Central memory CD8-positive, alpha-beta T cell (primary cell): ENCODE data around the gene SETD3.

Experiments
- ATAC-seq: fragments of 150-1000 bp; cut with Tn5 transposase; replicated peaks from 2 replicates; pipeline ENCODE4 v1.10.0; 2022; ENCODE audit warnings: mild to moderate bottlenecking, moderate FRiP score, moderate number of reproducible peaks; ENCODE audit not compliant: poor library complexity, severe bottlenecking; ENCODE audit errors: extremely low read depth
- DNase-seq, 2 donors: peaks; one replicate each; pipeline ENCODE4 v3.0.0; 2021; ENCODE audit warnings: low spot score in 2 of 2
- H3K27ac Mint-ChIP-seq: one replicate; pipeline ENCODE4 v1.8.0; 2022; ENCODE audit warnings: low read depth, mild to moderate bottlenecking, moderate library complexity, mixed read lengths
- H3K27me3 Mint-ChIP-seq: one replicate; pipeline ENCODE4 v1.8.0; 2022; ENCODE audit warnings: mixed read lengths
- H3K36me3 Mint-ChIP-seq: one replicate; pipeline ENCODE4 v1.8.0; 2022; ENCODE audit warnings: mild to moderate bottlenecking, moderate library complexity, mixed read lengths; ENCODE audit not compliant: insufficient read depth
- H3K4me1 Mint-ChIP-seq: one replicate; pipeline ENCODE4 v1.8.0; 2022; ENCODE audit warnings: mixed read lengths
- H3K4me3 Mint-ChIP-seq: one replicate; pipeline ENCODE4 v1.8.0; 2022; ENCODE audit warnings: mild to moderate bottlenecking, moderate library complexity, mixed read lengths
- H3K9me3 Mint-ChIP-seq: one replicate; pipeline ENCODE4 v1.8.0; 2022; ENCODE audit warnings: mixed read lengths

SETD3 gene

DNA sequence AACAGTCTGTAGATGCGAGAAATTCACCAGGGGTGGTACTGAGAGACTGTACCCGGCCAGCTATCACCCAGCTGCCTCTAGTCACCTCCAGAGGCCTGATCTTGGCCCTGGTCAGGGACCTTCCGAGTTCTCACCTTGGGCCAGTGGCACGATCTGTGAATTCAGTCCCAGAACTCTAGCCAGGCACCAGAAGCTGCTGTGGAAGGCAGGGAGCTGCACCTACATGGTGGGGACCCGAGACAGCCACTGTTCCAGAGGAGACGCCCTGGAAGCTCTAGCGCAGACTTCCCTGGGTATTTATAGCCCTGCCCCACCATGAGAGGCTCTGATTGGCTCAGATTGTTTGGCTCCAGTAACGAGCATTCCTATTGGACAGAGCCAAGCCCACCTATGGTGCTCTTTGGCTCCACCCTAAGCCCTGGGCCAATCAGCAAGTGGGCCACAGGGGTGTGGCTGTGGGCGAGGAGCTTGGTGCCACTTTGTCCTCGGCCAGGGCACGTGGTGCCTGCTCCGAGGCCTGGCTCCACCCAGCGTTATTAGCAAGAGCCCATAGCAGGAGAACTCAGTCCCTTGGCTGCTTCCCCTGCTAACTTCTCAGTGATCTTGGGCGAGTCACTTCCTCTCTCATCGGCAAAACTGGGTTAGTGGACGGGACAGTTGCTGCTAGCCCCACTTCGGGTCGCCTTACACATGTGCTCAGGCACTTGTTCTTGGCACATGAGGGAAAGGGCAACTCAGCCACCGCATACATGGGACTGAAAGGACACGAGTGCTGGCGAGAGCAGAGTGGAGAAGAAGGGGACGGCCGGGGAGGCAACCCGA, 119.7 kb downstream of the SETD3 start:
- Mint-ChIP-seq H3K27ac (no peak overlapping the region), H3K9me3 (no peaks in the 10 kb centered on the region), H3K4me3 (no peak overlapping the region), H3K27me3 (peaks cover 10% of the 10 kb centered on the region), H3K36me3 (peaks cover 2% of the 10 kb centered on the region), H3K4me1 (no peaks in the 10 kb centered on the region)
- ATAC-seq: no peak
- DNase-seq: no peak

DNA sequence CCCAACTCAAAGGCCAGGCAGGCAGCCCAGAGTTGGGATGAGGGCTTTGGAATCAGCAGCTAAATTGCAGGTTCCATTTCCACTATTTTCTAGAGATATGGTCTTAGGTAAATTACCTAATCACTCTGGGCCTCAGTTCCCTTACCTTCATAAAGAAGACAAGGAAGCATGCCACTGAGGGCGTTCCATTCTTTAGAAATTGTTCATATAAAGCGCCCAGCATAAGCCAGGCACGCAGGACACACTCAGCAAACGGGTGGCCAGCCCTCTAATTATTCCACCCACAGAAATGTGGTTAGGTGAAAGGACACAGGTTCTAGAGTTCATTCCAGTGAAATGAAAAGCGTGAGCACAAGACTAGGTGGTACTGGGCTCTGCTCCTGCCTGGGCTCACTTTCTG, 120.8 kb downstream of the SETD3 start:
- H3K36me3 Mint-ChIP-seq: peaks cover 2% of the 10 kb centered on the region
- ATAC-seq (no peak), DNase-seq (no peak)
- H3K27ac Mint-ChIP-seq: no peak overlapping the region
- no peaks in the 10 kb centered on the region for H3K4me1 Mint-ChIP-seq
- no peak overlapping the region for H3K4me3 Mint-ChIP-seq
- H3K9me3 Mint-ChIP-seq: no peaks in the 10 kb centered on the region
- peaks cover 10% of the 10 kb centered on the region for H3K27me3 Mint-ChIP-seq

DNA sequence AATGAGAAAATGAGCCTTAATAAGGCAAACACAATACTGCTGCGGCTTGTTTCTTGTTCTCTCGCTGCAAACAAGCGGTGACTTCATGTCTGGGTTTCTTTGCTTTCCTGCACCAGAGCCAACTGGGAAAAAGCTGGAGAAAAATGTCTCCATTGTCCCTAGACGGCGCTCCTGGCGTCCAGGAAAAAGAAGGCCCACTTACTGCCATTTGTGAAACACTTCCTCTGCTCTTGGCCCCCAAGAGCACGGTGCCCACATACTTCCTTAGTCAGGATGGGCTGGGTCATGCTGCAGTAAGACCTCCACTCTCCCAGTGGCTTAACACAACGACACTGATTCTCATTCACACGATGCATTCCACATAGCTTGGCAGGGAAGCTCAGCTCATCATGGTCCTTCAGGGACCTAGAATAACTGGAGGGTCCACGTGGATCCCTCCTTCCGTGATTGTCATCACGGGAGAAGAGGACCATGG, 122.7 kb downstream of the SETD3 start:
- Mint-ChIP-seq H3K36me3 (peaks cover 2% of the 10 kb centered on the region), H3K27me3 (peaks cover 10% of the 10 kb centered on the region), H3K27ac (no peak overlapping the region), H3K4me3 (no peak overlapping the region), H3K9me3 (no peaks in the 10 kb centered on the region), H3K4me1 (no peaks in the 10 kb centered on the region)
- DNase-seq: no peak
- no peak for ATAC-seq

DNA sequence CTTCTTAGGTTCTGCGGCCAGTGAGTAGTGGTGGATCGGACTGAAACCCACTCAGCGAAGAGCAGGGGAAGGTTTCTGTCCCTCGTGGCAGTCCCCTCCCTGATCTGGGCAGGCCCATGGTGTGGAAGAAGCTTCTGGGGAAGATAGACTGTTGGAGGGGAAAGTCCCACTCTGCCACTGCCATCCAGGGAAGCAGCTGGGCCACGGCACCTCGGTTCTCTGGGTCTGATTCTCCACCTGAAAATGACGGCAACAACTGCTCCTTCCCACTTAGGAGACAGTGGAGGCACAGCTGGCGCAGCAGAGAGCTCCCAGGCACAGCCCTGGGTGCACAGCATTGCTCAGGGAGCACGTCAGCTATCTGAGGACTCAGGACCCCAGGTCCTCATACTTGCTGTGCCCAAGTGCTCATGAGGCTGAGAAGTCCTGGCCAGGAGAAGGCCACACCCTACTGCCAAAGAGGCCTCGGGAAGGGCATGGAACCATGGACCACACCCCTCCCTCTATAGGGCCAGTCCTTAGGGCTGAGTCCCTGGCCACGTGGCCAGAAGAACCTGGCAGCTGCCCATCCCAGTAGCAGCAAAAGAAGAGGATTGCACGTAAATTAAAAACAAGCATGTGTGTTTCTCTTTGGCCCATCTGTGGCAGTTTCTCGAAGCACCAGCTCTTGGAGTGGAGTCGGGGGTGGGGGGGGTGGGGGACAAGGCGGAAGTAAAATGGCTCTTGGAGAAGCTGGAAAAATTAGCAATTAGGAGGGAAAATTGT, 123.3 kb downstream of the SETD3 start:
- no peak for ATAC-seq

DNA sequence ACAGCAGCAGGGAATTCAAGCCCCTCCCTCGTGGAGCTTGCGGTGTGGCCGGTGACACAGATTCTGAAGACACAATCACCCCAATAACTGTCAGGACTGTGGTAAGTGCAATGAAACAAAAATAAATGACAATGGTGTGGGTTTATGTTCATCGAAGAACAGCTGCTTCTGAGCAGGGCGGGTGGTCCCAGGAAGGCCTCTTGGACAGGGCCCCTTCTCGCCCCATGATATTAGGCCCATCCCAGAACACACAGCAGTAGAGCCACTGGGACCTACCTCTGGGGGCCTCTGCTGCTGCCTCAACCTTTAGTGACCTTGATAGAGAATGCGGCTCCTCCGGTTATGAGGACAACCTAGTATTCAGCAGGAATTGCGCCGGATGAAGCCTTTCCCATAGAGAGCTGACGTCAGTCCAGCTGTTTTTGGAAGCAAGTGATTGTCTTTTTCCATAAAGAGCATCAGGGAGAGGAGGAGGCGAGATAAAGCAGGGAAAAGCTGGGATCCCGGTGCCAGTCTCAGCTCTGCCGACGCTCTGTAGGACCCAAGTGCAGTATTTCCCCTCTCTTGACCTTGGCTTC, 124.5 kb downstream of the SETD3 start:
- Mint-ChIP-seq H3K9me3 (no peaks in the 10 kb centered on the region), H3K27ac (no peak overlapping the region), H3K36me3 (peaks cover 2% of the 10 kb centered on the region), H3K4me3 (no peak overlapping the region), H3K4me1 (no peaks in the 10 kb centered on the region), H3K27me3 (peaks cover 20% of the 10 kb centered on the region)
- no peak for DNase-seq
- no peak for ATAC-seq

More for the DNA sequence above, 123.3 kb downstream of the SETD3 start:
- Mint-ChIP-seq H3K4me1 (no peaks in the 10 kb centered on the region), H3K9me3 (no peaks in the 10 kb centered on the region), H3K27ac (no peak overlapping the region), H3K27me3 (peaks cover 10% of the 10 kb centered on the region), H3K4me3 (no peak overlapping the region), H3K36me3 (peaks cover 2% of the 10 kb centered on the region)
- DNase-seq: no peak

DNA sequence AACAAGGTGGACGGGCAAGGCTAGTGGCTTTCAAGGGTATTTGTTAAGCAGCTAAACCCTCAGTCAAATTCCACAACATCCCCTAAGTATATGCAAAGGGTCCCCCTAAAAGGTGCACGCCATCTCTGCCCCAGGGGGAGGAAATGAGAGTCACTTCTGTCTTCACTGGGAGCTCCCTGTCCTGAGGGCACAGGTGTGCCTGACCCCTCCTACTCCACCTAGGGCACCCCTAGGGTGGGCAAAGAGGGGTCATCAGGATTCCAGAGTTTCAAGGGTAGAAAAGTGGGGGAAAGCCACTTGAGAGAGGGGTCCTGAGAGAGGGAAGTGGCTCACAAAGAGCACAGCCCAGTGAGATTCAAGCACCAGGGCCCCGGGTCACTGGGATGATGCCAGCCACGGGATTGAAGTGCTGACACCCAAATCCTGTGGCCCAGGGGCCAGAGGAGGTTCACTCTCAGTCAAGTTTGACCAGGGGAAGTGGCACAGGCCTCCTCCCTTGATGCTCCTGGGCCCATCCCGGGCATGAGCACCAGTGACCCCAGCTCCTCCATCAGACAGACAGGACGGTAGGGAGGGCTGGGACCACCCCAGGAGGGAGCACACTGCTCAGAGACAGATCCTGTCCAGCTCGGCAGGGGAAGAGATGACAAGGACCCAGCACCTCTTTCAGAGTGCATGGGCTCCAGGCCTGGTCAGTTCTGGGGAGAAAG, 126.3 kb downstream of the SETD3 start:
- DNase-seq (no peak), ATAC-seq (no peak)
- H3K4me1 Mint-ChIP-seq: no peaks in the 10 kb centered on the region
- no peak overlapping the region for H3K4me3 Mint-ChIP-seq
- no peaks in the 10 kb centered on the region for H3K9me3 Mint-ChIP-seq
- peaks cover 20% of the 10 kb centered on the region for H3K27me3 Mint-ChIP-seq
- no peak overlapping the region for H3K27ac Mint-ChIP-seq
- H3K36me3 Mint-ChIP-seq: no peaks in the 10 kb centered on the region

DNA sequence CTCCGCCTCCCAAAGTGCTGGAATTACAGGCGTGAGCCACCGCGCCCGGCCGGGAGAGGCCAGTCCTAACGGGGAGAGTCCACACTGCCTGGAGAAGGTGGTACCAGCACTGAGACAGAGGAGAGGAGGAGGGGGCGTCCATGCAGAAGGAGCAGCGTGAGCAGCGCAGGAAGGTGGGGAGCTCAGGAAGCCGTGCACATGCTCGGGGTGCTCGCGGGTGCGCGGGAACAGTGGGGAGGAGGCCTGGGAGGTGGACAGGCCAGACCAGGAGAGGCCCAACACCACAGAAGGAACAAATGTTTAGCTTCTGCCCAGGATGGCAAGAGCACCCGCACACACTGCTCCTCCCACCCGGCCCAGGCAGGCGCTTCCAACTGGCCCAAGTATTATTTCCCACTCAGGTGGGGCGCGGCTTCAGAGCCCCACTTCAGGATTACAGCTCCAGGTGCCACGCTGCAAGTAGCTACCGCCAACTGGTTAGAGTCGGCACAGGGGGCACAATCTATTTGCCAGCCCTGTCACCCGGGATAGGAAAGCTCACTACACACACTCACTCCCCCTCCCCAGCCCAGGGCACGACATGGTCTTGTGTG, 127.9 kb downstream of the SETD3 start:
- peaks cover 20% of the 10 kb centered on the region for H3K27me3 Mint-ChIP-seq
- no peak overlapping the region for H3K4me3 Mint-ChIP-seq
- H3K9me3 Mint-ChIP-seq: no peaks in the 10 kb centered on the region
- ATAC-seq (no peak), DNase-seq (no peak)
- H3K27ac Mint-ChIP-seq: no peak overlapping the region
- H3K36me3 Mint-ChIP-seq: no peaks in the 10 kb centered on the region
- H3K4me1 Mint-ChIP-seq: peaks cover 2% of the 10 kb centered on the region

DNA sequence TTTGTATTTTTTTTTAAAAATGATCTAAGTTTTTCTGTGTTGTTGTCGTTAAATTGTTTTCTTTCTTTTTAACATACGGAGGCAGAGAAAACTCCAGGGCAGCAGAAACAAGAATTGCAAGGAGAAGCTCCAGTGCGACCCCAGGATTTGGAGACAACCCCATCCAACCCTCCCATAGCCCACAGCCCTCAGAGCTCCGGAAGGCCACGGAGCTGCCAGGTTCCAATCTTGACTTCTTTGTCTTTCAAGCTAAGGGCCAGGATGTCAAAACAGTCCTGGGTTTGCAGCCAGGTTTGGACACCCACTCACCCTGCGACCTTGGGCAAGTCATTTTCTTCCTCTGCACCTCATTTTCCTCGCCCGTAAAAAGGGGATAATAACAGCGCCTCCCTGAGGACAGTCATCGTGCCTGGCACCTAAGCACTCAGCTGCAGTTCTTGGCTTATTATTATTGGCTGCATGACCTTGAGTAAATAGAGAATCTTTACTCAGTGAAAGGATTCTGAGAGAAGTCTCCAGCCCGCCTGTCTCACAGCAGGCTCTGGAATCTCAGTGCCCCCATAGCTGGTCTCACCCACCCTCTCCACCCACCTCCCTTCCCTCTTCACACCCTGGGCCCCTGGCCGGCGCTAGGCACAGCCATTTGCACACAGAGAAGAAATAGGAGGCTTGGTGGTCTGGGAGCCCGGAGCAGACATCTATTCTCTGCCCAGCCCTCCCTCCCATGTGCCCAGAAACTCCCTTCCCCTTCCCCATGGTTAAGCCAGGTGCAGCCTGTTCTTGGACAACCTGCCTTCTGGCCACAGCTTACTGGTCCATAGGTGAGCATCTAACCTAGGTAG, 129.3 kb downstream of the SETD3 start:
- no peak for DNase-seq
- no peaks in the 10 kb centered on the region for H3K9me3 Mint-ChIP-seq

DNA sequence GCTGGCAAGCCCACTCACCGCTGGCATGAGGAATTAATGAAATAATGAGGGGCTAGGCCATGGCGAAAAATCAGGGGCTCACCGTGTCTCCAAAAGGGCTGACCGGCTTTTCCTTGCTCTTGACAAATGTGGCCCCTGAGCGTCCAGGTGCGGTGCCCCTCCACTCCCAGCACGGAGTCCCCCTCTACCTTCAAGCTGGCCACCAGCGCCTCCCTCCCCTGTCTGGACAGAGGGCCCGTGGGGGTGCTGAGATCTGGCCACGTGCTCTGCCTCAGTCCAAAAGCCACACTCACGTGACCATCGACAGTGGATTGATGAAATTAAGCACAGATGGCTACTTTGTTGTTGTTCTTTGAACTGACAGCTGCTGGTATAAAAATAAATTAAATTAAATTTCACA, 129.9 kb downstream of the SETD3 start:
- DNase-seq (no peak), ATAC-seq (no peak)
- H3K27me3 Mint-ChIP-seq: peaks cover 20% of the 10 kb centered on the region
- H3K27ac Mint-ChIP-seq: no peak overlapping the region
- H3K4me3 Mint-ChIP-seq: no peak overlapping the region
- H3K36me3 Mint-ChIP-seq: no peaks in the 10 kb centered on the region
- peaks cover 7% of the 10 kb centered on the region for H3K4me1 Mint-ChIP-seq
- H3K9me3 Mint-ChIP-seq: no peaks in the 10 kb centered on the region

More for the DNA sequence above, 129.3 kb downstream of the SETD3 start:
- Mint-ChIP-seq H3K4me1 (peaks cover 7% of the 10 kb centered on the region), H3K27me3 (peaks cover 17% of the 10 kb centered on the region), H3K36me3 (no peaks in the 10 kb centered on the region), H3K27ac (no peak overlapping the region), H3K4me3 (no peak overlapping the region)
- no peak for ATAC-seq

DNA sequence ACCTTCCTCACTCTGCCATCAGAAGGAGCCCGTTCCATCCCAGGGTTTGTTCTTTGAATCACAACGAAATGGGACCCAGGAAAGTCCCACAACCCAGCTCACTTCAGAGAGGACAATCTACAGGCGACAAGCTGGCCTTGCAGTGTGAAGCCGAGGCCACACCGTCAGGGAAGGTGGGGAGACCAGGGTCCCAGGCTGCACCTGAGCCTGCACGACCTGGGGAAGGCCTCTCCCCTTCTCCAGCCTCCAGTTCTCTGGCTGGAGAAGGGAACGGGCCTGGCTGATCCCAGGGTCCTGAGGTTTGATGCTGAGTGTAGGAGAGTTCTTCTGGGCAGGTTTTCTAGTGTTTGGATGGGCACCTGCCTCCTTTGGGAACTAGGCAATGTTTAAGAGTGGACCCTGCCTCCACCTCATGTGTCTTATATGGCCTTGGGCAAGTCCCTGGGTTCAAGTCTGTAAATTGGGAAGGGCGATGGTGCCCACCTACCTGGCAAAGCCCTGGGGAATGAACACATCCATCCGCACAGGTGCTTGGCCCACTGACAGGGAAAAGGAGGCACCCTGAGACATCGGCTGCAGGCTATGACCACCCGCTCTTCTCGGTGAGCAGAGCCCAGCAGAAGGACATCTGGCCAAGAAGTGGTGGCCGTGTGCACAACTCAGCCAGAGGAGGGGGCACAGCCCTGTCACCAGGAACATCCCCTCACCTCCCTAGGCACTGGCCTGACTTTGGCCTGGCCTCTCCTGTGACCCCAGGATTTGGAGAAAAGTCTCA, 130.8 kb downstream of the SETD3 start:
- Mint-ChIP-seq H3K27me3 (peaks cover 26% of the 10 kb centered on the region), H3K4me3 (no peak overlapping the region), H3K27ac (no peak overlapping the region), H3K9me3 (no peaks in the 10 kb centered on the region), H3K4me1 (peaks cover 7% of the 10 kb centered on the region), H3K36me3 (no peaks in the 10 kb centered on the region)
- no peak for DNase-seq
- no peak for ATAC-seq
